Stimulated activated CD8-positive, alpha-beta memory T cell treated with anti-CD3 and anti-CD28 coated beads, Interleukin-7, amount 100 ng/mL, for 4 hours (primary cell): ENCODE results near the gene ZFP62.
"Not testable (repeated sequence)": the region's sequence is repeated elsewhere in the genome, so short reads cannot be mapped to it uniquely, and the experiment has no call there.

Experiments used
- DNase-seq, 2 donors: peaks; one replicate each; pipeline ENCODE4 v3.0.0-alpha.2; 2020; ENCODE audit warnings: low read depth in 2 of 2

Gene ZFP62

DNA sequence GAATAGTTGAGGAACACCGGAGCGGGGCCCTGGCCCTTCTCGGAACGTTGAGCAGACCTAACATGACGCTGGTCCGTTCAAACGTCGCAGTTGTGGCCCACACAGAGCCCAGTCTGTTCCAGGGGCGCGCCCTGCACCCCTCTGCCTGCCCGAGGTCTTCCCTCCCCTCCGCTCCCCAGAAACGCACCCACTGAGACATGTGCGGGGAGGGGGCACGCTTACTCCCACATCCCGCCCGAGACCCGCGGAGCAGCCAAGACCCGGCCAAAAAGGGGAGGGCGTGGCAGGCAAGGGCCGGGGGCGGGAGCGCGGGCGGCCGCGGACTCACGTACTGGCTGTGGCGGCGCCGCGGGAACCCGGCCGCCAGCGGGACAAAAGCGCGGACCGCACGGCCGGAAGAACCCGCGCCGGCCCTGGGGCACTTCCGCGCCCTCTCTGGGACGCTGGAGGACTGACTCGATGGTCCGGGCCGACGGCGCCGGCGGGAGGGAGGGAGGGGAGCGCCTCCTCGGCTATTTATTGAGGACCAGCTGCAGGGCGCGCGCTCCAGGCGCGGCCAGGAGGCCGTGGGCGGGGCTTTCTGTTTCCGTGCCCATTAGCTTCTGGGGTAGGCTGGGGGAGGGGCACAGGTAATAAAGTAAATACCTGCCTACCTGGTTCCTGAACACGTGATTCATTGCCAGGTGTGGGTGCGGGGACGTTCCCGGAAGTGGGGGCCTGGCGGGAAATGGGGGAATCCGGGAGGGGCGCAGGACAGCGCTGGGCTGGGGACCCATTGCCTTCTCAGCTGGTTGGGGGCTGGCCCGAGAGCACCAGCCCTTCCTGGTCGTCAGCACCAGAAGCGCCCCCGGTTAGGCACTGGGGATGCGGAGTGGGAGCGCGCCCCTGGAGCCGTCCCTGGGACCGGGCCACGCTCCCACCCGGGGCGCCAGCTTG, at the start of gene ZFP62:
Gene ZFP62, minus strand, starts transcription at position 390 of the 936 bp plus-strand sequence. Its CDS starts 57 bp downstream, at position 333.
- DNase-seq, result peak; percentile 70 to 84

DNA sequence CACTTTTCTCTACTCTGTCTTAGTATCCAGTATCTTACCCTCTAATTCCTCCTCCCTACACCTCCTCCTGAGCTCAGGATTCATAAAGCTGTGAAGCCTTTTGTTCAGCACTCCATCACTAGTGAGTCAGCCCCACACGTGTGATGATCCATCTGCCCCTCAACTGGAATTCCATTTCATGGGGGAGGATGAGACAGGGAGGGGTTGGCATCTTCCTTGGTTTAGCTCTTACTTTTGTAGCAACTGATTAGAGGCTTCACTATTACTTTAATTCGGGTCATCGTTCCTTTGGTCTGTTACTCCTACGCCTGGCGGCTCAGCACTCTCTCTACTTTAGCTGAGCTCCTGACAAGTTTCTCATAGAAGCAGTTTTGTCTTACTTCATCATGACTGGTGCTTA, 49.7 kb upstream of the ZFP62 start:
- no peak for DNase-seq

DNA sequence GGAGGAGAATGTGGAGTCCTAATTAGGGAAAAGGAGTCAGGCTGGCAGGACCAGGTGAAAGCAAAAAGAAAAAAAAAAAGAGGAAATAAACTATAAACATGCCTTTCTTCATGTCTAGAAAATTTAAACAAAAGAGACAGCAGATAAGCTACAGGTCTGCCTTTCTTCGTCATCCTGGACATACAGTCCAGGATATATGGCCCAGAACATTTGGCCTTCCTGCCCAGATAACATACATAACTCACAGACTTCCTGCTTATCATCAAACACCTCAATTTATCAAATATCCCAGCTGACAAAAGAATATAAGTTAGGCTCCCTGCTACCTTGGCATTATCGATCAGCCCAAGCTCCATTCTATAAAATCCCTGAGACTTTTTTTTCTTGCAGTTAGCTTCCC, 49.1 kb upstream of the ZFP62 start:
- DNase-seq, result no peak

DNA sequence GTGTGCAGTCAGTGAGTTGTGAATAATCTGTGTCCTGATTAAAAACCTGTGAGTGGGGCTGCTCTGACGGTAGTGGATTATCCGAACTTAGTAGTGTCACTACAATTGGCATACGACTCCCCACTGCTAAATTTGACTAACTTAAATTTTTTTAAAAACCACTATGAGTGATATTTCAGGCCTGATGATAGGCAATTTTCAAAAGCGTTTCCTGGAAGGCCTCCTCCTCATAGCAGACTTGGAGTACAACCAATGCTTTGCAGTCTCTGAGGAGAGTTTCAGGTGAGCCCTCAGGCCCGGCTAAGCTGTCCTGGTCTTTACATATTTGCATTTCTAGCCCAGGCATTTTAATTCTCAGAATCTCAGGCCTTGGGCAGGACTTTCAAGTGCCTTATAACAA, 48.7 kb upstream of the ZFP62 start:
- no peak for DNase-seq

DNA sequence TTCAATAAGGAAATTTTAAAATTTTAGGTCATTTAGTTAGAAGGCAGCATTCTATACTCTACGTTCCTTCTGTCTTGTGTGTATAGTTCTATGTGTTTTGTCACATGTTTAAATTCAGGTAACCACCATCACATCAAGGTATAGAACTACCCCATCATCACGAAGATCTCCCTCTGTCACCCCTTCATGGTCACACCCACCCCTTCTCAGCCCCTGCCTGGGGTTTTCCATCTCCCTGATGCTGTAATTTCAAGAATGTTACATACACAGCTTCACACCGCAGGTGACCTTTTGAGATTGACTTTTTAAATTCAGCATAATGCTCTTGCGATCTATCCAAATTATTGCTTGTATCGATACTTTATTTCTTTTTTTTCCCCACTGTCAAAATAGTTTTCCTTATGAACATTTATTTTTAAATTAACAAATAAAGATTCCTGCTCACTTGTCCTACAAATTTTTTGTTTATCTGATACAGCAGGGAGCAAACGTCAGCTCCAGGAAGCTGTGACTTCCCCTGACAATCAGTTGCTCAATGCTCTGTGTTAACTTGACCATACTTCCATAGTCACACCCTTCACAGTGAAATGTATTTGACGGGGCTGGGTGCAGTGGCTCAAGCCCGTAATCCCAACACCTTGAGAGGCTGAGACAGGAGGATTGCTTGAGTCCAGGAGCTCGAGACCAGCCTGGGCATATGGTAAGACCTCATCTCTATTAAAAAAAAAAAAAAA, 48.1 kb upstream of the ZFP62 start:
- DNase-seq, result no peak

DNA sequence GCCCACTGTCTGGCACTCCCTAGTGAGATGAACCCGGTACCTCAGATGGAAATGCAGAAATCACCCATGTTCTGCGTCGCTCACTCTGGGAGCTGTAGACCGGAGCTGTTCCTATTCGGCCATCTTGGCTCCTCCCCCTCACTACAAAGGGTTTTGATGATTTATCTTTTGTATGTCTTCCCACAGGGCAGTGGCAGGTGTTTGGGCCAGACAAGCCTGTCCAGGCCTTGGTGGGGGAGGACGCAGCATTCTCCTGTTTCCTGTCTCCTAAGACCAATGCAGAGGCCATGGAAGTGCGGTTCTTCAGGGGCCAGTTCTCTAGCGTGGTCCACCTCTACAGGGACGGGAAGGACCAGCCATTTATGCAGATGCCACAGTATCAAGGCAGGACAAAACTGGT, 47.3 kb upstream of the ZFP62 start:
- DNase-seq, result no peak

DNA sequence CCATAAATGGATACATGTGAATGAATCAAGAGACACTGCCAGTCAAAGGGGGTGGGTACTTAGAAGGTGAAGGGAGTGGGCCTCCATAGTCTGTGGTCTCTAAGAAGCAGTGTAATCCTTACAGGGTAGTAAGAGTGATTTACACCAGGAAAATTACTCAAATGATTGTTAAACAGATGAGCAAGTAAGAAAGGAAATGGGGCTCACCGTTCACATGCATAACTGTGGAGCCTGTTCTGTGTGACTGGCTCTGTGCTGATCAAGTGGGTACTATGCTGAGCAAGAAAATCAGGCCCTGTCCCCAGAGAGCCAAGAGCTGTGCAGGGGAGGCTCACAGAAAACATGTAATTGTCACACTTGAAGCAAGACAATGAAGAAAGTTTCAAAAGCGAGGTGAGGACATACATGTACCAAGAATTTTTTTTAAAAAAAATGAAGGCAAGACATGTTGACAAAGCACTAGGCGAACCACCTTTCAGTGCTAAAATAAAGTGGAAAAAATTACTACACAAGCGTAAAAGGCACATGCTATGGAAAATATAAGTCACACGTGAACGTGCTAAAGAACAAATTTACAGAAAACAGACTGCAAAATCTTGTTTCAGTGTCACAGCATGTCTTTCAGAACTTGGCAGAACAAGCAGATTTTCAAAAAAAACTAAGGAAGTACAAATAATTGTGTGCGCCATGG, 40.4 kb upstream of the ZFP62 start:
- no peak for DNase-seq

DNA sequence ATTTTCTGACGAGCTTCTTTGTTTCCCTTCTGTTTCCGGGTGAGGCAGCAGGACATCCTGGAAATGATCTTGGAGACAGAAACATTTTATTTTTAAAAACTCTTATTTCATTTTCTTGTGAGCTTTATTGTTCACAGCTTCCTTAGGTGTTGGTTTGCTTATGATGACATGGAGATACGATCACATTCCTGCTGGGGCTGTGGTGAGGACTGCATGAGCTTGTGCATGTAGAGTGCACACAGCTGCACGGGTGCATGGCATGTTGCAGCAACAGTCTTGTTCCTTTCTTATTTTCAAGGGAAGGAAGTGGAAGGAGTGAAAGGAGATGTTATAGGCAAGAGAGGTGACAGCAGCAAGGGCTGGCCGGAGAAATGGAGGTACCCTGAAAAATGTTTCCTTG, 39.1 kb upstream of the ZFP62 start:
- no peak for DNase-seq

DNA sequence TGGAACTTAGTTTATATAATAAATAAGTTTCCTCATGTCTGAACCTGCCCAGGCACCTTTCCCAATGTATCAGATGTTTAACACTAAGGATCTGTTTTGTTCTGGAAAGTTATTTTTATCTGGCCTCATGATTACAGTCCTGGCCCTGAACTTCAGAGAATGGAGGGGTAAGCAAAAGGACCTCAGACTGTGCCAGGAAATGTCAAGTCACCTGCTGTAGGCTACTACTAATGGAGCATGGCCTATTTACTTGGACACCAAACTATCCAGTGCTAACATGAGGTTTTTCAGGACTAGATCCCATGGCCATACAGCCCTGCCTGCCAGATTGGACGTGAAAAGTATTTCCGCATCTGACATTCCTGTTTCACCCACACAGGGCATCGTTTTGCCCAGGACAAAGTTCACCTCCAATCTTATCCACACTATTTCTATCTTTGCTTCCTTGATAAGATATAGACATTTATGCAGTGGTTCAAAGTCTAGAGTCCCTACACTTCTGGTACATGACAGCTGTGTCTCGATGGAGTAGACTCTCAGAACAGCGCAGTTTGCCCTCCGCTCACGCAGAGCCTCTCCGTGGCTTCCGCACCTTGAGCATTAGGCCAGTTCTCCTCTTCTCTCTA, 37.7 kb upstream of the ZFP62 start, which contains the start of gene BTNL8:
Gene BTNL8, plus strand, starts transcription at position 539 of the 626 bp plus-strand sequence. CDS start 152 bp downstream, outside the sequence.
- DNase-seq, result no peak

DNA sequence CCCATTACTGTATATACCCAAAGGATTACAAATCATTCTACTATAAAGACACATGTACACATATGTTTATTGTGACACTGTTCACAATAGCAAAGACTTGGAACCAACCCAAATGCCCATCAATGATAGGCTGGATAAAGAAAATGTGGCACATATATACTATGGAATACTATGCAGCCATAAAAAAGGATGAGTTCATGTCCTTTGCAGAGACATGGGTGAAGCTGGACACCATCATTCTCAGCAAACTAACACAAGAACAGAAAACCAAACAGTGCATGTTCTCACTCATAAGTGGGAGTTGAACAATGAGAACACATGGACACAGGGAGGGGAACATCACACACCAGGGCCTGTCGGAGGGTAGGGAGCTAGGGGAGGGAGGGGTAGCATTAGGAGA, 34.3 kb upstream of the ZFP62 start:
- DNase-seq, result not testable (repeated sequence)

DNA sequence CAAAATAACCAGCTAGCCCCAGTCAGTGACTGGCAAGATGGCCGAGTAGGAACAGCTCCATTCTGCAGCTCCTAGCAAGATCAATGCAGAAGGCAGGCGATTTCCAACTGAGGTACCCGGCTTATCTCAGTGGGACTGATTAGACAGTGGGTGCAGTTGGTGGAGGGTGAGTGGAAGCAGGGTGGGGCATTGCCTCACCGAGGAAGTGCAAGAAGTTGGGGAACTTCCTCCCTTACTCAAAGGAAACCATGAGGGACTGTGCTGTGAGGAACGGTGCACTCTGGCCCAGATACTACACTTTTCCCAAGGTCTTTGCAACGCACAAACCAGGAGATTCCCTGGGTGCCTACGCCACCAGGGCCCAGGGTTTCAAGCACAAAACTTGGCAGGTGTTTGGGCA, 28.3 kb upstream of the ZFP62 start:
- no peak for DNase-seq

DNA sequence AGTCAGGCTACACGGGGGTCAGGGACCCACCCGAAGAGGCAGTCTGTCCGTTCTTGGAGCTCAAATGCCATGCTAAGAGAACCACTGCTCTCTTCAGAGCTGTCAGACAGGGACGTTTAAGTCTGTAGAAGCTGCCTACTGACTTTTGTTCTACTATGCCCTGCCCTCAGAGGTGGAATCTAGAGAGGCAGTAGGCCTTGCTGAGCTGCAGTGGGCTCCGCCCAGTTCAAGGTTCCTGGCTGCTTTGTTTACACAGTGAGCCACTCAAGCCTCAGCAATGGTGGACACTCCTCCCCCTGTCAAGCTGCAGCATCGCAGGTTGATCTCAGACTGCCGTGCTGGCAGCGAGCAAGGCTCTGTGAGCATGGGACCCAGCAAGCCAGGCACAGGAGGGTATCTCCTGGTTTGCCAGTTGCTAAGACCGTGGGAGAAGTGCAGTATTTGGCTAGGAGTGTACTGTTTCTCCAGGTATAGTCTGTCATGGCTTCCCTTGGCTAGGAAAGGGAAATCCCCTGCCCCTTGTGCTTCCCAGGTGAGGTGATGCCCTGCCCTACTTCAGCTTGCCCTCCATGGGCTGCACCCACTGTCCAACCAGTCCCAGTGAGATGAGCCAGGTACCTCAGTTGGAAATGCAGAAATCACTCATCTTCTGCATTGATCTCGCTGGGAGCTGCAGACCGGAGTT, 24.9 kb upstream of the ZFP62 start:
- DNase-seq, result not testable (repeated sequence)

DNA sequence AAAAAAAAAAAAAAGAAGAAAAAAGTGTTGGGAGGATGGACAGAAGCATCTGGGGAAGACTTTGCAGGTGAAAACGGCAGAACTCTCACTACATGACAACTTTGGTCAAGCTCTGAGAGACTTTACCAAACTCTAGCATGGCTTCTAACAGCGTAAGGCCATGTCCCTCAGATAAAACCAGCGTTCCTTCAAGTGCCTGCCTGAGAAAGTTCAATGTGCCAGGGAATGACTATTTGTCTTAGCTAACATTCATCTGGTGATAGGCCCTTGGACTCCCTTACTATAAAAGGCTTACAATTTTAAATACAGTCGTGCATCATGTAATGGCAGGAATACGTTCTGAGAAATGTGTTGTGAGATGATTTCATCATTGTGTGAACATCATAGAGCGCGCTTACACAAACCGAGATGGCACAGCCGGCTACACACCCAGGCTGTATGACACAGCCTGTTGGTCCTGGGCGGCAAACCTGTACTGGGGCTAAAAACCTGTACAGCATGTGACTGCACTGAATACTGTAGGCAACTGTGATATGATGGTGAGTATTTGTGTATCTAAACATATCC, 14.9 kb upstream of the ZFP62 start:
- no peak for DNase-seq

DNA sequence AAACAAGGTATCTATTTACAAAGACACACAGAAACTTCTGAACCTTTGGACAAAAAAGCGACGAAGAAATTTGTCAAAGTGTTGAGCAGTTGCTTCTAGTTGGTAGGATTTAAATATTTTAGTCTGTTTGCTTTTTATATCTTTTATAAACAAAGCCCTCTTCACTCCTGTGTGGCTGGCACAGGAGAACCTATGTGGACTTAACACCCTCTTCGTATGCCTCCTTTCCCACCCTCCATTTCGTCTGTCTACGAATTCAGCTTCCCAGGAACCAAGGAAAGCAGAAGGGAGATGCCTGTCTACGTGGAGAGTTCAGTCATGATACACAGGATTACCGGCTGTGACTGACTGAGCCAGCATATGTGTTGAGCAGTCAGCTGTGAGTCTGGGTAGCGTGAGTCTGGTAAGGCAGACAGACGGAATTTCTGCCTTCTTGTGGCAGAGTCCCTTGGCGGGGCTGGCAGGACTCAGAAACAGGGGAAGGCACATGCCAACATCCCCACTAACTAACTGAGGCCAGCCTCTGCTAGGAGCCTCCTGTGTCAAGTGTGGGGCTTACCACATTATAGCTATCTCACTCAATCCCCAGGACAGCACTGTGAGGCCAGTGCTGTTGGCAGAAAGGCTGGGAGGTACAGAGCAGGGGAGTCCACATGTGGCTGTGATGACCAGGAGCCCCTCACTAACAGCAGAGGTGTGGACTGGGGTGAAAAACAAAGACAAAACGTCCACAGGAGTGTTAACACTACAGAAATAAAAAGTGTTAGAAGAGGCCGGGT, 13.9 kb upstream of the ZFP62 start:
- DNase-seq, result no peak

DNA sequence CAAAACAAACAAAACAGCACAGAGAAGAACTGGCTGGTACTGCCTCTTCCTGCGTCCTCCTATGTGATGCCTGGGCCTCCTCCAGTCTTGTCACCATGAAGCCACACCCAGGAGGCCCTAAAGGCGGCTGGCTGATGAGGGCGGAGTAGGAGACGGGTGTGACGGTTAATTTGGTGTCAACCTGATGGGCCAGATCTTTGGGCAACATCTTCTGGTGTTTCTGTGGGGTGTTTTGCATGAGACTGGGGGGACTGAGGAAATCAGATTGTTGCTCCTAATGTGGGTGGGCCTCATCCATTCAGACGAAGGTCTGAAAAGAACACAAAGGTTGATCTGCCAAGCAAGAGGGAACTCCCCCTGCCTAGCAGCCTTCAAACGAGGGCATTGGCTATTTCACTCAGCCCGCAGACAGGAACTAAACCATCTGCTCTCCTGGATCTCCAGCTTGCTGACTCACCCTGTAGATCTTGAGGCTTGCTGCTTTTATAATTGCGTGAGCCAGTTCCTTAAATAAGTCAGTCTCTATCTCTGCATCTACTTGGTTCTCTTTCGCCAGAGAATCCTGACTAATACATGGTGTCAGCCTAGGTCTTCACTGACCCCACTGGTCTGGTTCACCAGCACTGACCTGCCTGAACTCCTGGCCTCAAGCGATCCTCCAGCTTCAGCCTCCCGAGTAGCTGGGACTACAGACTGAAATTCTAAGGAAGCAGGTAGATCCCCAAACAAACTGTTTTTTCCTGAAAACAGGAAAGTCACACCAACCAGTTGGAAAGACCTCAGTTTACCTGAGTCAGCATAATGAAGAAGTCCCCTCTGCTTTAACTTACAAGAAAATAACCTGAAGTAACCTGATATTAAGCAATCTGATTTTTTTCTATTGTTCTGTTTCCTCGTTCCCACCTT, 12.8 kb upstream of the ZFP62 start:
- DNase-seq, result no peak

DNA sequence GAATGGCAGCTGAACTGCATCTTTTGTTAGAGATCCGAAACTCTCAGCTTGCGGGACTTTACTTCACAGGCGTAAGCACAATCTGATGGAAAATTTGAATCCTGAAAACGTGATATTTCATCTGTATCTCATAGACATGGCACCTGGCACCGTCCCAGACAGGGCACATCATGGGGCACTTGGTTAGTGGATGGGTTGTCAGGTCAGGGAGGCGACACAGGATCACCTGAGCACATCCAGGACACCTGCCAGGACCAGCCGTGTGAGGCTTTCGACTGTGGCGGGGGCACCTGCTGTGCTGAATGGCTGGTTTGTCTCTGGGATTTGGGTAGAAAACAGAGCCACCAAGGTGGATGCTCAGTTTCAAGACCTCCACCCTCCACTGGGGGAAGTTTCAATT, 11.3 kb upstream of the ZFP62 start:
- no peak for DNase-seq

DNA sequence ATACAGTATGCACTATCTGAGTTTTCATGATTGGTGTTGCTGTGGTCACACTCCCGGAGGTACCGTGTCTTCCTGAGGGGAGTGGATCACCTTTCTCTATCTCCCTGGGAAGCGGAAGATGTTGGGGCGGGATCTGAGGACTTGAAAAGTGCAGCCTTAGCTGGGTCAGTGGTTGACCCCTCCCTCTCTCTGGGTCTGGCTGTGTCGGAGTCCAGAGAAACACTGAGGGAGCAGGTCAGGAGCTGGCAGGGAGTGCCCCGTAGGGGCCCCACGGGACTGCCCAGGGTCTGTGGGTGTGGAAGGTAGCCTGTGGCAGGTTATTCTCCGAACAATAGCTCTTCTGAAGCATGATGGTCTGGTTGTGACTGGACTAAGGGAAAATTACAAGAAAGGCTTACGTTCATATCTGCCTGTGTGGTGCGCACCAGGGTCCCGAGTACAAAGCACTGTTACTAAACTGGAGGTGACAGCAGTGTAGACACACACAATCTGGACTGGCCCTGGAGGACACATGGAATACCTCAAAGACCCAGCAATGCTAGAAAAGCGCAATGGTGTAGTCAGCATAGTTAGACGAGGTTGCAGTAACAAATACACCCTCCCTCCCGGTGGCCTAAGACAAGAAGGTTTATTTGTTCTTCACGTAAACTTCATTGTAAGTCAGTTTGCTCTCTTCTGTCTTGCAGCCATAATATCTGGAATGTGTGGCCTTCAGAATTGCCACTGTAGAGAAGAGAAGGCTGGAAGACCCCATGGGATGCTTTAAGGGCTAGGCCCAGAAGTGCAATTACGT, 9.4 kb upstream of the ZFP62 start:
- DNase-seq, result no peak

DNA sequence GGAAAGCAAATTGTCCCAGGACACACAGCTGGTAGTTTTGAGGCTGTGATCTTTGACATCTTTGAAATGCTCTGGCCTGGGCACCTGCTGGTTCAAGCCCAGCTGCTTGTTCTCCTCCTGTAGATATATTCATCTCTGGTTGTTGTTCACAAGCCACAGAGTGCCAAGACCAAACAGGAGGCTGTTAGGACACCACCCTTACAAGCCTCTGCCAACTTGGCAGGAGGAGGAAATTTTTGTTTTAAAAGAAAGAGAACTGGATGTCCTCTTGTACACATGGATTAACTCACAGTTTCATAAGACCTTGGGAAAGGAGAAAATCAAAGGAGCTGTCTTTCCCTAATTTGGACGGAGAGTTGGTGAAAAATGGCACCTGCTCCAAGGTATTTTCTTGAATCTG, 8.5 kb upstream of the ZFP62 start:
- DNase-seq, result no peak
